OCI-LY7 (cell line): Measurements from ENCODE around the gene HOXB3.

Experiments used
- EZH2phosphoT487 ChIP-seq: fragments of 200-600 bp; sonication (generic); IDR thresholded peaks from 2 replicates; pipeline ENCODE4 v1.6.1; 2018; ENCODE audit warnings: low read depth, borderline replicate concordance, mild to moderate bottlenecking, mixed run types, antibody characterized with exemption, low read length, moderate library complexity, mixed read lengths
- TF ChIP-seq, protein P1 (sequence below): fragments of 200-600 bp; sonication (generic); conservative IDR thresholded peaks from 2 replicates; pipeline ENCODE4 v1.5.1; 2014; ENCODE audit warnings: mild to moderate bottlenecking, antibody characterized with exemption, low read length, moderate library complexity, mixed read lengths

GRCh38 chr17:48551214-48551555 lies 38.9 kb downstream of the HOXB3 start:
- TF ChIP-seq, protein P1, sequence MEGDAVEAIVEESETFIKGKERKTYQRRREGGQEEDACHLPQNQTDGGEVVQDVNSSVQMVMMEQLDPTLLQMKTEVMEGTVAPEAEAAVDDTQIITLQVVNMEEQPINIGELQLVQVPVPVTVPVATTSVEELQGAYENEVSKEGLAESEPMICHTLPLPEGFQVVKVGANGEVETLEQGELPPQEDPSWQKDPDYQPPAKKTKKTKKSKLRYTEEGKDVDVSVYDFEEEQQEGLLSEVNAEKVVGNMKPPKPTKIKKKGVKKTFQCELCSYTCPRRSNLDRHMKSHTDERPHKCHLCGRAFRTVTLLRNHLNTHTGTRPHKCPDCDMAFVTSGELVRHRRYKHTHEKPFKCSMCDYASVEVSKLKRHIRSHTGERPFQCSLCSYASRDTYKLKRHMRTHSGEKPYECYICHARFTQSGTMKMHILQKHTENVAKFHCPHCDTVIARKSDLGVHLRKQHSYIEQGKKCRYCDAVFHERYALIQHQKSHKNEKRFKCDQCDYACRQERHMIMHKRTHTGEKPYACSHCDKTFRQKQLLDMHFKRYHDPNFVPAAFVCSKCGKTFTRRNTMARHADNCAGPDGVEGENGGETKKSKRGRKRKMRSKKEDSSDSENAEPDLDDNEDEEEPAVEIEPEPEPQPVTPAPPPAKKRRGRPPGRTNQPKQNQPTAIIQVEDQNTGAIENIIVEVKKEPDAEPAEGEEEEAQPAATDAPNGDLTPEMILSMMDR = no peak
- TF ChIP-seq EZH2phosphoT487 = no peak
